NCI-H1930 (cell line): ENCODE measurements around the gene SRM.
A peak's percentile ranks its signal among the peaks of the same experiment; 100 is the strongest.
"Not testable (repeated sequence)": the region's sequence is repeated elsewhere in the genome, so short reads cannot be mapped to it uniquely, and the experiment has no call there.

Experiments
- DNase-seq, 2 experiments: peaks; one replicate each; lab custom pipeline; 2025; lab: John Stamatoyannopoulos, UW

The SRM gene

GRCh38 chr1:11044849-11045427, 14.9 kb downstream of the SRM start:
- DNase-seq: no peak

- no peak for DNase-seq
Measured at GRCh38 chr1:11044086-11044848, 15.6 kb downstream of the SRM start.

- no peak for DNase-seq
Measured at GRCh38 chr1:11042995-11043874, 16.6 kb downstream of the SRM start.

GRCh38 chr1:11042065-11042464, 17.8 kb downstream of the SRM start:
- DNase-seq: no peak

- DNase-seq: no peak
Measured at GRCh38 chr1:11041048-11041447, 18.8 kb downstream of the SRM start.

- DNase-seq: not testable (repeated sequence)
Measured at GRCh38 chr1:11040105-11040429, 19.8 kb downstream of the SRM start.

- DNase-seq: no peak
Measured at GRCh38 chr1:11039351-11040104, 20.3 kb downstream of the SRM start.

GRCh38 chr1:11037740-11038182, 22.1 kb downstream of the SRM start:
- DNase-seq: peak; percentile 47 to 74

- not testable (repeated sequence) for DNase-seq
Measured at GRCh38 chr1:11037019-11037739, 22.6 kb downstream of the SRM start.

GRCh38 chr1:11031624-11032262, 28.1 kb downstream of the SRM start:
- no peak for DNase-seq

GRCh38 chr1:11030865-11031264, 29.0 kb downstream of the SRM start:
- DNase-seq: no peak

GRCh38 chr1:11028018-11028417, 31.8 kb downstream of the SRM start:
- DNase-seq: no peak

- DNase-seq: no peak
Measured at GRCh38 chr1:11027316-11027715, 32.5 kb downstream of the SRM start.

- DNase-seq: no peak
Measured at GRCh38 chr1:11026903-11027302, 32.9 kb downstream of the SRM start.

GRCh38 chr1:11026052-11026451, 33.8 kb downstream of the SRM start:
- no peak for DNase-seq

- DNase-seq: no peak
Measured at GRCh38 chr1:11025618-11026017, 34.2 kb downstream of the SRM start.

GRCh38 chr1:11024874-11025203, 35.0 kb downstream of the SRM start:
- no peak for DNase-seq

GRCh38 chr1:11024154-11024873, 35.5 kb downstream of the SRM start:
- DNase-seq: no peak

- DNase-seq: no peak
Measured at GRCh38 chr1:11023201-11023600, 36.6 kb downstream of the SRM start.

- DNase-seq: no peak
Measured at GRCh38 chr1:11019971-11020370, 39.8 kb downstream of the SRM start.
